Endometrial microvascular endothelial cells (primary cell): ENCODE results near the gene IGF2BP3. TPM values are rescaled to one million over a fixed set of nuclear protein-coding genes. Genes with fewer than 3 reads are reported as not detected.

ENCODE experiments used
- in situ Hi-C: cut with HindIII; loops from 2 replicates; pipeline ENCODE4 v1.10.0; 2017; ENCODE audit warnings: low sequenced_read_pairs, low pct_unique_long_range_greater_than_20kb; ENCODE audit errors: inconsistent ontology term
- total RNA-seq: library from RNA; depleted of rRNA; stranded (reverse); fragments of >200 nt; gene quantifications from one replicate; pipeline ENCODE4 v1.2.3, GENCODE V29; 2015; ENCODE audit errors: inconsistent ontology term

Gene IGF2BP3
- total RNA-seq, 1 donor from 2014 or later, result 232 TPM

- in situ Hi-C loops, result no loop called here
Observed at GRCh38 chr7:23393636-23394035, 76.7 kb downstream of the IGF2BP3 start.

DNA sequence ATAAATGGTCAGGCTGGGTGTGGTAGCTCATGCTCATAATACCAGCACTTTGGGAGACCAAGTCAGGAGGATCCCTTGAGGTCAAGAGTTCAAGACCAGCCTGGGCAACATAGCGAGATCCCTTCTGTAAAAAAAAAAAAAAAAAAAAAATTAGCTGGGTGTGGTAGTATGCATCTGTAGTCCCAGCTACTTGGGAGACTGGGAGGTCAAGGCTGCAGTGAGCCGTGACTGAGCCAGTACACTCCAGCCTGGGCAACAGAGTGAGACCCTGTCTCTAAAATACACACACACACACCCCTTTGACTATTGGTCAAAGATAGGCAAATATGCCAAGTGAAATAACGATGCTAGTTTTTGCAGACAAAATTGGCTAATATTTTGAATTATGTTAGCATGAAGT lies 80.6 kb downstream of the IGF2BP3 start:
- in situ Hi-C loops, result no loop called here

- in situ Hi-C loops, result no loop called here
Observed at GRCh38 chr7:23387583-23387982, 82.7 kb downstream of the IGF2BP3 start.

- in situ Hi-C loops, result no loop called here
Observed at GRCh38 chr7:23385140-23385539, 85.2 kb downstream of the IGF2BP3 start.

DNA sequence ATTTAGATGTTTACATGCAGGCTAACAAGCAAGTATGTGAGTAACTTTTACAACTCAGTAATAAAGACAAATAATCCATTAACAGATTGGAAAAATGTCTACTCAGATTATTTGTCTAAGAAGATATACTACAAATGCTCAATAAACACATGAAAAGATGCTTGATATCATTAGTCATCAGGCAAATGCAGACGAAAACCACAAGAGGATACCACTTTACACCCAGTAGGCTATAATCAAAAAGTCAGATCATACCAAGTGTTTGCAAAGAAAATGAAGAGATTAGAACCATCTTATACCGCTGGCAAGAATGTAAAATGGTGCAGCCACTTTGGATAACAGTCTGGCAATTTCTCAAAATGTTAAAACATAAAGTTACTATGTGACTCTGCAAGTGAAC lies 87.1 kb downstream of the IGF2BP3 start:
- in situ Hi-C loops, result no loop called here

GRCh38 chr7:23380961-23381360 lies 89.3 kb downstream of the IGF2BP3 start:
- in situ Hi-C loops, result no loop called here

DNA sequence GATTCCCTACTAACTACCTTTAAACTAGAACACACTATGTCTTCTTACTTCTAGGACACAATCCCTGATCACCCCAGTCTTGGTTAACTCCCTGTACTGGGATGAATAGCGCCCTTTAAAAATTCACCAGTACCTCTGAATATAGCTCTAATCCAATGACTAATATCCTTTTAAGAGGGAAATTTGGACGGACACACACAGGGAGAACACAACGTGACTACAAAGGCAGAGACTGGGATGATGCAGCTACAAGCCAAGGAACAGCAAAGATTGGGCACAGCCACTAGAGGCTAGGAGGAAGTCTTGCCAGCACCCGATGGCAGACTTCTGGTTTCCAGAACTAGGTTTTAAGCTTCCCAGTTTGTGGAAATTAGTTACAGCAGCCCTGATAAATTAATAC lies 89.7 kb downstream of the IGF2BP3 start:
- in situ Hi-C loops, result no loop called here

- in situ Hi-C loops, result no loop called here
Observed at GRCh38 chr7:23378996-23379395, 91.3 kb downstream of the IGF2BP3 start.

DNA sequence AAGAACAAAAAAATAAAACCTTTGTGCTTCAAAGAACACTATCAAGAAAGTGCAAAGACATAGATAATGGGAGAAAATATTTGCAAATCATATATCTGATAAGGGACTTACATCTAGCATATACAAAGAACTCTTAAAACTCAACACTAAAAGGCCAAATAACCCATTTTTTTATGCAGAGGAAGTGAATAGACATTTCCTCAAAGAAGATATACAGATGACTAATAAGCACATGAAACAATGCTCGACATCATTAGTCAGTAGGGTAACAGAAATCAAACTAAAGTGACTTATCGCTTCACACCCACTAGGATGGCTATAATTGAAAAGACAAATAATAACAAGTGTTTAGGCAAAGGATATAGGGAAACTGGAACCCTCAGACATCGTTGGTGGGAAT lies 93.2 kb downstream of the IGF2BP3 start:
- in situ Hi-C loops, result no loop called here

DNA sequence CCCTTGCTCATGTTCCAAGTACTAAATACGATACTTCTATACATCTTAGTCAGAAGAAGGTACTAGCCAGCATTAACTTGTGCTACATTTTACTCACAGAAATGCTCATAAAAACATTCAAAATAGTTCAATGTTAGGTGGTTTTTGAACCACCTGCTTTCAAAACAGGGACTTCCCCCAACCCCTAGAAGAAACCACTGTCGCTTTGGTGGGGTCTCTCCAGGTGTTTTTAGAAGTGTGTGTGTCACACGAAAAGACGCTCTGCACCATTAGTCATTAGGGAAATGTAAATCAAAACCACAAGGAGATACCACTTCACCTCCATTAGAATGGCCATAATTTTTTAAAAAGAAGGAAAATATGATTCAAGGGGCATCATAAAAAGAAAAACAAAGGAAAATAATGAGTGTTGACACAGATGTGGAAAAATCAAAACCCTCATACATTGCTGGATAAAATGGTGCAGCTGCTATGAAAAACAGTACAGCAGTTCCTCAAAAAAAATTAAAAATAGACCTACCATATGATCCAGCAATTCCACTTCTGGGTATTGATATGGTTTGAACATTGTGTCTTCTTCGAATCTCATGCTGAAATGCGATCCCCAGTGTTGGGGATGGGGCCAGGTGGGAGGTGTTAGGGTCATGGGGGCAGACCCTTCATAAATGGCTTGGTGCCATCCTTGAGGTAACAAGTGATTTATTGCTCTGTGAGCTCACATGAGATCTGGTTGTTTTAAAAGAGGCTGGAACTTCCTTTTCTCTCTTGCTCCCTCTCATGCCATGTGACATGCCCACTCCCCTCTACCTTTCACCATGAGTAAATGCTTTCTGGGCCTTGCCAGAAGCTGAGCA lies 96.9 kb downstream of the IGF2BP3 start:
- in situ Hi-C loops, result no loop called here

GRCh38 chr7:23372611-23373010 lies 97.7 kb downstream of the IGF2BP3 start:
- in situ Hi-C loops, result no loop called here

DNA sequence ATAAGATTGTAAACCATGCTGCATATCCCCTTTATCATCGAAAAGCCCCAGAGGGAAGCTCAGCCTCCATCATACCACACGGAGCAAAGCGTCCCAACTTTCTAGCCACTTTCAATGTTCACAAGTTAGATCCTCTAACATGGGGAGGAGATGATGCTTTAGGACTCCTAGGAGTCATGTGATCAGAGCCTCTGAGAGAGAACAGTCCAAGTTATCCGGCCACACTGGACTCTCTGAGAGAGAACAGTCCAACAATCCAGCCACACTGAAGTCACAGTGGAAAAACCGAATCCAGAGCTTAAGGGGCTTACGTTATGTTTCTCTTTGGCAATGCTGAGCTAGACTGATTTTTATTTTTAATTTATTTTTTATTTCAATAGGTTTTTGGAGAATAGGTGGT lies 98.6 kb downstream of the IGF2BP3 start:
- in situ Hi-C loops, result no loop called here

GRCh38 chr7:23369695-23370404 lies 100.4 kb downstream of the IGF2BP3 start:
- in situ Hi-C loops, result no loop called here

DNA sequence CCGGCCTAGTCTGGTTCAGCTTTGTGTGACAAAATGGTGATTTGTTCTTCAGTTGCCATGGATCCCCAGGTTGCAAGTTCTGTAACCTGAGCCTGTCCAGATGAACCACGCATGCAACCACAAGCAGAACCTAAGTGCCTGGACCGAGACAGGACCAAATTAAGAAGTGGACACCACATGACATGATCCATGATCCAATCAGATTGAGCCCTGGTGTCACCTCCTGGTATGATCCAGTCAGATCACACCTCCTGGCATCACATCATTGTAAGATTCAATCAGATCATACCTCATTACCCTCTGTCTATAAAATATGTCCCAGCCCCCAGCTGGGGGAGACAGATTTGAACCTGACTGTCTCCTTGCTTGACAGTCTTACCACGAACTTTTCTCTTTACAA lies 101.2 kb downstream of the IGF2BP3 start:
- in situ Hi-C loops, result no loop called here

DNA sequence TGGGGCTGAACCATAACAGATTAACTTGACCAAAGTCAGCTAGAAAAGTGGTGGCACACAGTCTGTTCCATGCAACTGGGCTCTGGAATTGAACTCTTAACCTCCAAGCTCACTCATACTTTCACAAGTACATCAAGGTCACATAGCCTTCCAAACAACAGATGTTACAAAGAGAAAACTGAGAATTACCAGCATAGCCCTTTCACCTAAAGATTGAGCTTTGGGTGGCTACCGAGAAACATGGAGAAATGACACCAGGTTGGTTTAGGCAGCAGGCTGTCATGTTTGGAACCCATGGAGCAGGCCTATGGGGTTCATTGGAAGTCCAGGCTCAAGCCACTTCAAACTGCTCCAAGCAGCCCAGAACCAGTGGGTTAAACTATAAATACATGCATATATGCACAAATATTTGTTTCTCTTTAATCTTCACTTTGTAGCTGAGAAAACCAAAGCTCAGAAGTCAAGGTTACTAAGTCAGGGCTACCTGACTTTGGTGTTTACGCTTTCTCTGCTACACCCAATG lies 112.1 kb downstream of the IGF2BP3 start:
- in situ Hi-C loops, result no loop called here

DNA sequence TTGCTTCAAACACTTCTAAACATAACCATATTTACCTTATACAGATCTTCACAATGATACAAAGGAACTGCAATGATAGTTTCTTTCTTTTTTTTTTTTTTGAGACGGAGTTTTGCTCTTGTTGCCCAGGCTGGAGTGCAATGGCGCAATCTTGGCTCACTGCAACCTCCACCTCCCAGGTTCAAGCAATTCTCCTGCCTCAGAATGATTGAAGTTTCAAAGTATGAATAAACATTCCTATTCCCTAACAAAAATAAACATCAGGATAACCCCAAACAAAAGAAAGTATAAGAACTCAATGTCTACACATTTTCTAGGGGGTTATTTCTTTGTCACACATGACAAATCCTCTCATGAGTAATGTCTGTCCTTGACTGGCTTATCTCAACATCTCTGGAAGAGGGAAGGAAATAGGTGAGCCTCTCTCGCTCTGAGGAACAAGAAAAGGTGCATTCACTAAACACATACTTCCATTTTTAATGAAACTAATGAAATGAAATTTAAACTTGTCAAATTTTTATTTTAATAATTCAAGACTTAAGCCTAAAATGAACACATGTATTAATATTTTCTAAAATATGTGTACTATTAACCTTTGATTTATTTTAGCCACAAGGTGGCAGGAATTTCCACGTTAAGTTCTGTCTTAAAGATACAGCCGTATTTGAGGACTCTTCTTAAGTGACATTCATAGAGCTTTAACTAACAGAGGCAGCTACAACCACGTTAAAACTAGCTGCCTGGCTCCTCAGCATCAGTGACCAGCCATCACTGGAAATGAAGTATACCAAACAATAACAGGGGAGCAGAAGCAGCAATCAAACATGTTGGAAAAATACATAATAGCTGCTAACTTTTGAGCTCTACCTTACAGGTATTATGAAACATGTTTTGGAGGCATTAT lies 112.8 kb downstream of the IGF2BP3 start:
- in situ Hi-C loops, result no loop called here

- in situ Hi-C loops, result no loop called here
Observed at GRCh38 chr7:23356726-23357125, 113.6 kb downstream of the IGF2BP3 start.

- in situ Hi-C loops, result no loop called here
Observed at GRCh38 chr7:23356168-23356567, 114.1 kb downstream of the IGF2BP3 start.

GRCh38 chr7:23353172-23353571 lies 117.1 kb downstream of the IGF2BP3 start:
- in situ Hi-C loops, result no loop called here
